Measurements from ENCODE around the gene SEC16B. TPM values are rescaled to one million over a fixed set of nuclear protein-coding genes. Genes with fewer than 3 reads are reported as not detected.

The SEC16B gene
- total RNA-seq, 2 experiments from 2014 or later, result not detected

DNA sequence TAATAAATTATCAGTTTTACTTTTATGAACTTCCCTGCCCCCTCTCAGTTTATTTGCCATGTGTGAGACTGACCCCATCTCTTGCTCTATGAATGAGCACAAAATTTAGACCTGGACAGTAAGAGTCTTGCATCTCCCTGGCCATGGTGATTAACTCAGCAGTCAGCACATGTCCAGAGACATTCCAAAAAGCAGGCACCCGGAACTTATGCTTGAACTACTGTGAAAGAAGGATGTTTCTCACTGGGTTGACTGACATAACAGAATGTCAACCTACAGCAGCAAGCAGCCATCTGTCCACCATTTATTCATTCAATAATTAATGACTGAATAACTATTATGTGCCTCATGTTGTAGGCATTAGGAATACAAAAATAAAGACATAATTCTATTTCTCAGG is 11.3 kb upstream of the SEC16B start:
- intact Hi-C loops (cut with micrococcal nuclease; ENCODE audit: unreplicated experiment), result no loop called here
- no peaks in the 10 kb centered on the region for H4K20me1 ChIP-seq (ENCODE audit: insufficient read depth, low read length)
- H3K27ac ChIP-seq (ENCODE audit: low read depth, low read length, poor library complexity, severe bottlenecking), result no peak overlapping the region
- DNase-seq (ENCODE audit: low spot score), result no peak
- H3K4me1 ChIP-seq (ENCODE audit: insufficient read depth, low read length, poor library complexity, severe bottlenecking), result no peaks in the 10 kb centered on the region
- ChIA-PET POLR2A (no interaction called here), CTCF (ENCODE audit: unreplicated experiment) (no interaction called here)
- no peaks in the 10 kb centered on the region for H3K79me2 ChIP-seq (ENCODE audit: insufficient read depth, low read depth, low read length)
- H2AFZ ChIP-seq (ENCODE audit: low read length), result no peak overlapping the region
- H3K36me3 ChIP-seq (ENCODE audit: insufficient read depth, low read length), result no peaks in the 10 kb centered on the region
- TF ChIP-seq EZH2phosphoT487 (IDR thresholded peaks at IDR 0.05; ENCODE audit: borderline replicate concordance, low read depth, low read length), result no peak
- TF ChIP-seq, protein P1, sequence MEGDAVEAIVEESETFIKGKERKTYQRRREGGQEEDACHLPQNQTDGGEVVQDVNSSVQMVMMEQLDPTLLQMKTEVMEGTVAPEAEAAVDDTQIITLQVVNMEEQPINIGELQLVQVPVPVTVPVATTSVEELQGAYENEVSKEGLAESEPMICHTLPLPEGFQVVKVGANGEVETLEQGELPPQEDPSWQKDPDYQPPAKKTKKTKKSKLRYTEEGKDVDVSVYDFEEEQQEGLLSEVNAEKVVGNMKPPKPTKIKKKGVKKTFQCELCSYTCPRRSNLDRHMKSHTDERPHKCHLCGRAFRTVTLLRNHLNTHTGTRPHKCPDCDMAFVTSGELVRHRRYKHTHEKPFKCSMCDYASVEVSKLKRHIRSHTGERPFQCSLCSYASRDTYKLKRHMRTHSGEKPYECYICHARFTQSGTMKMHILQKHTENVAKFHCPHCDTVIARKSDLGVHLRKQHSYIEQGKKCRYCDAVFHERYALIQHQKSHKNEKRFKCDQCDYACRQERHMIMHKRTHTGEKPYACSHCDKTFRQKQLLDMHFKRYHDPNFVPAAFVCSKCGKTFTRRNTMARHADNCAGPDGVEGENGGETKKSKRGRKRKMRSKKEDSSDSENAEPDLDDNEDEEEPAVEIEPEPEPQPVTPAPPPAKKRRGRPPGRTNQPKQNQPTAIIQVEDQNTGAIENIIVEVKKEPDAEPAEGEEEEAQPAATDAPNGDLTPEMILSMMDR (conservative IDR thresholded peaks at IDR 0.05; ENCODE audit: low read length), result no peak
- H3K9me3 ChIP-seq (ENCODE audit: low read length), result no peaks in the 10 kb centered on the region
- no peaks in the 10 kb centered on the region for H3K9me2 ChIP-seq (ENCODE audit: insufficient read depth, low read length)
- no TSS peak for BruUV-seq (replicated peaks)
- H3K4me2 ChIP-seq (ENCODE audit: low read length), result no peak overlapping the region
- H3K4me3 ChIP-seq (ENCODE audit: low read depth, low read length, poor library complexity, severe bottlenecking), result no peak overlapping the region

DNA sequence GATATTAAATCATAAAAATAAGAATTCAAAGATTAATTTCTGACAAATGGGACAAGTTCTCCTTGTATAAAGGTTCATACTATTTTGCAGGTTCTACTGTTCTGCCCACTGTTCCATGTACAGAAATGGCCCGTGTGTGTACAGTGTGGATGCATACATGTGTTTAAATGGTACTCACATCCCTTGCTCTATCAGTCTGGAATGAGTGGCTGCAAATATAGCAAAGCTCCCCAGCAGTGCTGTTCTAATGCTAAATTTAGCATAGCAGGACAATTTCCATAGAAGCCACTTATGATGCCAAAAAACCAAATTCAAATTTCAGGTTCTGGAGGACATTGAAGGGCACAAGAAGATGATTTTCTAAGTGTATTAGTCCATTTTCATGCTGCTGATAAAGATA is 9.4 kb upstream of the SEC16B start:
- no TSS peak for BruUV-seq (replicated peaks)
- no peak overlapping the region for H3K4me3 ChIP-seq (ENCODE audit: low read depth, low read length, poor library complexity, severe bottlenecking)
- no peak overlapping the region for H3K4me2 ChIP-seq (ENCODE audit: low read length)
- intact Hi-C loops (cut with micrococcal nuclease; ENCODE audit: unreplicated experiment), result no loop called here
- no peak overlapping the region for H2AFZ ChIP-seq (ENCODE audit: low read length)
- DNase-seq (ENCODE audit: low spot score), result no peak
- H3K9me3 ChIP-seq (ENCODE audit: low read length), result no peaks in the 10 kb centered on the region
- no peaks in the 10 kb centered on the region for H4K20me1 ChIP-seq (ENCODE audit: insufficient read depth, low read length)
- H3K79me2 ChIP-seq (ENCODE audit: insufficient read depth, low read depth, low read length), result no peaks in the 10 kb centered on the region
- no peaks in the 10 kb centered on the region for H3K9me2 ChIP-seq (ENCODE audit: insufficient read depth, low read length)
- TF ChIP-seq EZH2phosphoT487 (IDR thresholded peaks at IDR 0.05; ENCODE audit: borderline replicate concordance, low read depth, low read length), result no peak
- TF ChIP-seq, protein P1 (conservative IDR thresholded peaks at IDR 0.05; ENCODE audit: low read length), result no peak
- H3K4me1 ChIP-seq (ENCODE audit: insufficient read depth, low read length, poor library complexity, severe bottlenecking), result no peaks in the 10 kb centered on the region
- ChIA-PET CTCF (ENCODE audit: unreplicated experiment) (no interaction called here), POLR2A (no interaction called here)
- H3K36me3 ChIP-seq (ENCODE audit: insufficient read depth, low read length), result no peaks in the 10 kb centered on the region
- no peak overlapping the region for H3K27ac ChIP-seq (ENCODE audit: low read depth, low read length, poor library complexity, severe bottlenecking)

DNA sequence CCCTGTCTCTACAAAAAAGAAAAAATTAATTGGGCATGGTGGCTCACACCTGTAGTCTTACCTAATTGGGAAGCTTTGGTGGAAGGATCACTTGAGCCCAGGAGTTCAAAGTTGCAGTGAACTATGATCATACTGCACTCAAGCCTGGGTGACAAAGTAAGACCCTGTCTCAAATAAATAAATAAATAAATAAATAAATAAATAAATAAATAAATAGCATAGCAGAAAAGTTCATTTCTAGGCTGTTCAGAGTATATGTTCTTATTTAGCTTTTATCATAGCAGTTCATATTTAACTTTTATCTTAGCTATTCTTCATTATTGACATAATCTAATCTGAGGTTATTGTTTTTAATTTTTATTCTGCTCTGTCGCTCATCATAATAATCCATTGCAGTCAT is 8.7 kb upstream of the SEC16B start:
- Histone ChIP-seq H3K4me2 (ENCODE audit: low read length) (no peak overlapping the region), H3K4me3 (ENCODE audit: low read depth, low read length, poor library complexity, severe bottlenecking) (no peak overlapping the region), H2AFZ (ENCODE audit: low read length) (no peak overlapping the region), H3K9me3 (ENCODE audit: low read length) (no peaks in the 10 kb centered on the region), H3K9me2 (ENCODE audit: insufficient read depth, low read length) (no peaks in the 10 kb centered on the region), H4K20me1 (ENCODE audit: insufficient read depth, low read length) (no peaks in the 10 kb centered on the region), H3K4me1 (ENCODE audit: insufficient read depth, low read length, poor library complexity, severe bottlenecking) (no peaks in the 10 kb centered on the region), H3K27ac (ENCODE audit: low read depth, low read length, poor library complexity, severe bottlenecking) (no peak overlapping the region), H3K36me3 (ENCODE audit: insufficient read depth, low read length) (no peaks in the 10 kb centered on the region), H3K79me2 (ENCODE audit: insufficient read depth, low read depth, low read length) (no peaks in the 10 kb centered on the region)
- CTCF ChIA-PET (ENCODE audit: unreplicated experiment), result no interaction called here
- intact Hi-C loops (cut with micrococcal nuclease; ENCODE audit: unreplicated experiment), result no loop called here
- no TSS peak for BruUV-seq (replicated peaks)
- POLR2A ChIA-PET, result interaction anchor here (0.6 to 1.1 kb wide), 2 partner anchors 17 to 1782 kb away, joined by 3 read pairs; no protein-coding TSS in a partner anchor
- DNase-seq (ENCODE audit: low spot score), result no peak
- TF ChIP-seq, protein P1 (conservative IDR thresholded peaks at IDR 0.05; ENCODE audit: low read length), result no peak
- no peak for TF ChIP-seq EZH2phosphoT487 (IDR thresholded peaks at IDR 0.05; ENCODE audit: borderline replicate concordance, low read depth, low read length)

All from OCI-LY7 (cell line).